ENCODE results near the gene PRDM11. TPM values are rescaled to one million over a fixed set of nuclear protein-coding genes. Genes with fewer than 3 reads are reported as not detected.
A peak's percentile ranks its signal among the peaks of the same experiment; 100 is the strongest.

The PRDM11 gene
- polyA plus RNA-seq, 1 experiment = 2.6 TPM

- Histone ChIP-seq H3K9me3 (ENCODE audit: control insufficient read depth, insufficient read depth, low read length) (no peaks in the 10 kb centered on the region; the same call in 1 of the 2 replicates), H3K27me3 (ENCODE audit: control insufficient read depth, insufficient read depth, low read length) (no peaks in the 10 kb centered on the region), H3K4me3 (ENCODE audit: low read depth, low read length) (no peak overlapping the region), H3K27ac (ENCODE audit: low read depth, low read length) (no peak overlapping the region)
- TF ChIP-seq CTCF (IDR thresholded peaks at IDR 0.05; ENCODE audit: low read depth, low read length) = no peak
- ChIA-PET CTCF (interaction anchor here (0.7 to 1.8 kb wide), 3 partner anchors 24 to 886 kb away, joined by 3 to 6 read pairs (median 4); no protein-coding TSS in a partner anchor), POLR2A (no interaction called here)
- DNase-seq (ENCODE audit: low read depth, low spot score) = no peak
Measured at GRCh38 chr11:45229401-45230020, 83.1 kb downstream of the PRDM11 start.

GRCh38 chr11:45232341-45233080, 86.1 kb downstream of the PRDM11 start:
- Histone ChIP-seq H3K27ac (ENCODE audit: low read depth, low read length) (no peak overlapping the region), H3K27me3 (ENCODE audit: control insufficient read depth, insufficient read depth, low read length) (peaks cover 5% of the 10 kb centered on the region), H3K4me3 (ENCODE audit: low read depth, low read length) (no peak overlapping the region), H3K9me3 (ENCODE audit: control insufficient read depth, insufficient read depth, low read length) (no peaks in the 10 kb centered on the region; the same call in 1 of the 2 replicates)
- CTCF ChIA-PET = interaction anchor here (1.0 to 1.9 kb wide), 5 partner anchors 11 to 122 kb away, joined by 3 to 7 read pairs (median 4); no protein-coding TSS in a partner anchor
- POLR2A ChIA-PET = no interaction called here
- DNase-seq (ENCODE audit: low read depth, low spot score) = no peak
- no peak for TF ChIP-seq CTCF (IDR thresholded peaks at IDR 0.05; ENCODE audit: low read depth, low read length)

GRCh38 chr11:45233121-45233803, 86.8 kb downstream of the PRDM11 start:
- ChIA-PET CTCF (interaction anchor here (0.8 to 1.9 kb wide), 11 partner anchors 11 to 128 kb away, joined by 3 to 7 read pairs (median 4); no protein-coding TSS in a partner anchor), POLR2A (no interaction called here)
- DNase-seq (ENCODE audit: low read depth, low spot score) = peak; percentile 7
- Histone ChIP-seq H3K4me3 (ENCODE audit: low read depth, low read length) (no peak overlapping the region), H3K27me3 (ENCODE audit: control insufficient read depth, insufficient read depth, low read length) (peaks cover 7% of the 10 kb centered on the region), H3K27ac (ENCODE audit: low read depth, low read length) (no peak overlapping the region), H3K9me3 (ENCODE audit: control insufficient read depth, insufficient read depth, low read length) (no peaks in the 10 kb centered on the region; the same call in 1 of the 2 replicates)
- TF ChIP-seq CTCF (IDR thresholded peaks at IDR 0.05; ENCODE audit: low read depth, low read length) = peak; percentile 86

GRCh38 chr11:45233804-45234170, 87.3 kb downstream of the PRDM11 start:
- CTCF ChIA-PET = interaction anchor here (0.7 to 1.9 kb wide), 13 partner anchors 11 to 1127 kb away, joined by 3 to 7 read pairs (median 4); no protein-coding TSS in a partner anchor
- H3K4me3 ChIP-seq (ENCODE audit: low read depth, low read length) = no peak overlapping the region
- no peak for TF ChIP-seq CTCF (IDR thresholded peaks at IDR 0.05; ENCODE audit: low read depth, low read length)
- no peak overlapping the region for H3K27ac ChIP-seq (ENCODE audit: low read depth, low read length)
- POLR2A ChIA-PET = no interaction called here
- H3K9me3 ChIP-seq (ENCODE audit: control insufficient read depth, insufficient read depth, low read length) = no peaks in the 10 kb centered on the region; the same call in 1 of the 2 replicates
- DNase-seq (ENCODE audit: low read depth, low spot score) = no peak
- H3K27me3 ChIP-seq (ENCODE audit: control insufficient read depth, insufficient read depth, low read length) = peaks cover 7% of the 10 kb centered on the region
